Transverse colon (tissue), 4 donors: ENCODE results near the gene GABRR2. TPM values are rescaled to one million over a fixed set of nuclear protein-coding genes. Genes with fewer than 3 reads are reported as not detected.

Source experiments
- DNase-seq: peaks from one replicate; pipeline ENCODE4 v3.0.0-alpha.2; 2019
- H3K27ac ChIP-seq, 4 donors: fragments of 200-600 bp; sonication (generic); 2 replicates each; pipeline ENCODE4 v1.5.1; 2016 to 2018; ENCODE audit warnings: inconsistent platforms in 4 of 4
- H3K27me3 ChIP-seq: fragments of 200-600 bp; sonication (generic); 2 replicates; pipeline ENCODE4 v1.5.1; 2017; ENCODE audit warnings: inconsistent platforms
- H3K36me3 ChIP-seq, 4 donors: fragments of 200-600 bp; sonication (generic); 2 replicates each; pipeline ENCODE4 v1.5.1; 2017 to 2019; ENCODE audit warnings: inconsistent platforms in 4 of 4
- H3K4me1 ChIP-seq, 4 donors: fragments of 200-600 bp; sonication (generic); 2 replicates each; pipeline ENCODE4 v1.5.1; 2017 to 2020; ENCODE audit warnings: inconsistent platforms in 4 of 4
- H3K4me3 ChIP-seq, 4 donors: fragments of 200-600 bp; sonication (generic); 1 replicate in 1 of 4; 2 replicates in 3 of 4; pipeline versions ENCODE4 v1.5.1 to v1.6.1; 2017 to 2019; ENCODE audit warnings: inconsistent platforms in 4 of 4
- H3K9me3 ChIP-seq, 2 donors: fragments of 200-600 bp; sonication (generic); 2 replicates each; pipeline ENCODE4 v1.5.1; 2017 to 2019; ENCODE audit warnings: inconsistent platforms in 2 of 2
- EP300 ChIP-seq: sonication (generic); formaldehyde crosslinking; IDR thresholded peaks from one replicate; pipeline ENCODE4 v1.6.1; 2017; ENCODE audit warnings: antibody characterized with exemption, low read depth
- POLR2A ChIP-seq: fragments of 450-650 bp; IDR thresholded peaks from one replicate; pipeline ENCODE4 v1.6.1; 2016; ENCODE audit warnings: antibody characterized with exemption, mild to moderate bottlenecking, moderate library complexity
- POLR2AphosphoS5 ChIP-seq, 3 donors: sonication (generic); formaldehyde crosslinking; IDR thresholded peaks; one replicate each; pipeline ENCODE4 v1.6.1; 2016; ENCODE audit warnings: antibody characterized with exemption in 3 of 3
- WGBS, 2 donors: methylation state at CpG; one replicate each; pipeline ENCODE4 v1.1.5; 2018; ENCODE audit warnings: low coverage in 1 of 2; 5-methylcytosine and 5-hydroxymethylcytosine counted together
- in situ Hi-C, 4 donors: fragments of 200-750 bp; cut with MboI; loops; one replicate each; pipeline versions ENCODE4 v1.15.0 to v1.15.1; 2017; ENCODE audit warnings: low sequenced_read_pairs in 3 of 4, low pct_ligation_motif_present in 1 of 4, low pct_unique_long_range_greater_than_20kb in 1 of 4
- intact Hi-C: fragments of 100-400 bp; cut with DNase I; formaldehyde crosslinking; loops from one replicate; pipeline ENCODE4 v1.15.1; 2023; ENCODE audit warnings: low total_unique reads
- total RNA-seq, 4 donors: library from RNA; depleted of rRNA; stranded (reverse); fragments of >200 nt; gene quantifications; one replicate each; pipeline ENCODE4 v1.1.0, GENCODE V29; 2016
- TF ChIP-seq, protein P1 (sequence below), 5 experiments: fragments of 200-600 bp in 3 of 5; fragments of 450-650 bp in 2 of 5; sonication (generic) in 3 of 5; IDR thresholded peaks; 1 replicate in 2 of 5; 2 replicates in 3 of 5; pipeline ENCODE4 v1.5.1; 2016 to 2017; ENCODE audit warnings: antibody characterized with exemption in 5 of 5, inconsistent platforms in 3 of 5, mild to moderate bottlenecking in 2 of 5, moderate library complexity in 1 of 5

The GABRR2 gene
- total RNA-seq, 4 donors from 2014 or later = 1.1 to 4.3 (median 1.2) TPM; not detected in 1

DNA sequence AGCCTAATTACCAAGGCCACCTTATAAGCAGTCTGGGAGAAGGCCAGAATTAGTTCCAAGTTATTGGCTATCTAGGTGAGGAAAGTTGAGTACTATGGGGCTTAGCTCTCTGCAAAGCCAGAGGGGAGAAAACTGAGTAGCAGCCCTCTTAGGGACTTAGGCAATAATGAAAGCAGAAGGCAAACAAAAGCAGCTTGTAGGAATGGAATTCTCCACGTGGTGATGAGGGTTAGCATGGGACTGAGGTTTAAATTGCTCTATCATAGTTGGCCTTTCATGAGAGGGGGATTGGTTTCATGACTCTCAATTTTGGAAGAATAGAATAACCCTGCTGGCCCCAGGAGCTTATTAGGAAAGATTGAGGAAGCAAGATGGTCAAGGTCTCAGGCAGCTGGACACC, 44.5 kb upstream of the GABRR2 start:
- WGBS, 2 donors = 19 to 33% methylated on average over 1 of the region's 1 CpG
- in situ Hi-C loops (loop anchor here in 3 of 4 donors (10.0 to 25.0 kb wide), 3 partner anchors 247 to 372 kb away; partner anchors contain the start of genes PNRC1 (in 1 of the 3) and SRSF12 (in 1 of the 3)), intact Hi-C loops (no loop called here)
- Histone ChIP-seq H3K4me1 (no peaks in the 10 kb centered on the region), H3K9me3 (no peaks in the 10 kb centered on the region), H3K36me3 (no peaks in the 10 kb centered on the region), H3K27me3 (no peaks in the 10 kb centered on the region), H3K4me3 (no peak overlapping the region), H3K27ac (no peak overlapping the region)
- DNase-seq = no peak
- no peak for TF ChIP-seq POLR2A
- no peak for TF ChIP-seq POLR2AphosphoS5 (IDR thresholded peaks at IDR 0.05)
- TF ChIP-seq, protein P1, sequence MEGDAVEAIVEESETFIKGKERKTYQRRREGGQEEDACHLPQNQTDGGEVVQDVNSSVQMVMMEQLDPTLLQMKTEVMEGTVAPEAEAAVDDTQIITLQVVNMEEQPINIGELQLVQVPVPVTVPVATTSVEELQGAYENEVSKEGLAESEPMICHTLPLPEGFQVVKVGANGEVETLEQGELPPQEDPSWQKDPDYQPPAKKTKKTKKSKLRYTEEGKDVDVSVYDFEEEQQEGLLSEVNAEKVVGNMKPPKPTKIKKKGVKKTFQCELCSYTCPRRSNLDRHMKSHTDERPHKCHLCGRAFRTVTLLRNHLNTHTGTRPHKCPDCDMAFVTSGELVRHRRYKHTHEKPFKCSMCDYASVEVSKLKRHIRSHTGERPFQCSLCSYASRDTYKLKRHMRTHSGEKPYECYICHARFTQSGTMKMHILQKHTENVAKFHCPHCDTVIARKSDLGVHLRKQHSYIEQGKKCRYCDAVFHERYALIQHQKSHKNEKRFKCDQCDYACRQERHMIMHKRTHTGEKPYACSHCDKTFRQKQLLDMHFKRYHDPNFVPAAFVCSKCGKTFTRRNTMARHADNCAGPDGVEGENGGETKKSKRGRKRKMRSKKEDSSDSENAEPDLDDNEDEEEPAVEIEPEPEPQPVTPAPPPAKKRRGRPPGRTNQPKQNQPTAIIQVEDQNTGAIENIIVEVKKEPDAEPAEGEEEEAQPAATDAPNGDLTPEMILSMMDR (IDR thresholded peaks at IDR 0.05) = no peak
- TF ChIP-seq EP300 = no peak

DNA sequence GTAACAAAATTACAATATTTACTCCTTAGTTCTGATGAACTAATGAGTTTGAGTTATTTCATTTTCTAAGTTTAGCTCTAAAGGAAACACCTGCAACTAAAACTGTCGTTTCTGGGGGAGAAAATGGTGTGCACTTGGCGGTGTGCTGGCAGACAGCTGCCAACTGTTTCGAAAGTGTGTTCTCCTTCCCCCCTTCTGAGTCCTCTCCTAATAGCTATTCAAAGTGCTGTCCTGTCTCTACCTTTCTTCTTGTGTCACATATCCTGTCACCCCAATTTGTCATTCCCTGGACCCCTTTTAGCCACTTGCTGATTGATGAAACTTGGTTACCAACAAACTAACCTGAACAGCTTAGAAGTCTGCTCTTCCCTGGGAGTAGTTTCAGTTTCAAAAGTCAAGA, 42.3 kb upstream of the GABRR2 start:
- 45 to 54% methylated on average over 3 of the region's 3 CpGs for WGBS, 2 donors
- no peaks in the 10 kb centered on the region for H3K27me3 ChIP-seq
- intact Hi-C loops (no loop called here), in situ Hi-C loops (loop anchor here in 3 of 4 donors (10.0 to 25.0 kb wide), 3 partner anchors 245 to 370 kb away; partner anchors contain the start of genes PNRC1 (in 1 of the 3) and SRSF12 (in 1 of the 3))
- TF ChIP-seq POLR2AphosphoS5 (IDR thresholded peaks at IDR 0.05) (no peak), EP300 (no peak), POLR2A (no peak)
- TF ChIP-seq, protein P1 (IDR thresholded peaks at IDR 0.05) = no peak
- H3K36me3 ChIP-seq = no peaks in the 10 kb centered on the region
- H3K4me1 ChIP-seq = peaks cover 0 to 8% (median 0%) of the 10 kb centered on the region in 4 donors
- H3K27ac ChIP-seq = peak overlapping the region in 2 of 4 donors; percentile 10 to 36
- no peaks in the 10 kb centered on the region for H3K9me3 ChIP-seq
- DNase-seq = peak; percentile 40
- no peak overlapping the region for H3K4me3 ChIP-seq

GRCh38 chr6:89356642-89357170, 41.6 kb upstream of the GABRR2 start:
- TF ChIP-seq, protein P1 (IDR thresholded peaks at IDR 0.05) = no peak
- TF ChIP-seq EP300 = no peak
- no peak for TF ChIP-seq POLR2A
- TF ChIP-seq POLR2AphosphoS5 (IDR thresholded peaks at IDR 0.05) = no peak
- no peaks in the 10 kb centered on the region for H3K27me3 ChIP-seq
- peak overlapping the region in 2 of 4 donors; percentile 10 to 28 for H3K27ac ChIP-seq
- DNase-seq = no peak
- no peaks in the 10 kb centered on the region for H3K9me3 ChIP-seq
- intact Hi-C loops = no loop called here
- H3K36me3 ChIP-seq = no peaks in the 10 kb centered on the region
- in situ Hi-C loops = loop anchor here in 3 of 4 donors (10.0 to 25.0 kb wide), 3 partner anchors 244 to 369 kb away; partner anchors contain the start of genes PNRC1 (in 1 of the 3) and SRSF12 (in 1 of the 3)
- H3K4me3 ChIP-seq = no peak overlapping the region
- 46 to 47% methylated on average over 1 of the region's 1 CpG for WGBS, 2 donors
- peaks cover 0 to 8% (median 0%) of the 10 kb centered on the region in 4 donors for H3K4me1 ChIP-seq

DNA sequence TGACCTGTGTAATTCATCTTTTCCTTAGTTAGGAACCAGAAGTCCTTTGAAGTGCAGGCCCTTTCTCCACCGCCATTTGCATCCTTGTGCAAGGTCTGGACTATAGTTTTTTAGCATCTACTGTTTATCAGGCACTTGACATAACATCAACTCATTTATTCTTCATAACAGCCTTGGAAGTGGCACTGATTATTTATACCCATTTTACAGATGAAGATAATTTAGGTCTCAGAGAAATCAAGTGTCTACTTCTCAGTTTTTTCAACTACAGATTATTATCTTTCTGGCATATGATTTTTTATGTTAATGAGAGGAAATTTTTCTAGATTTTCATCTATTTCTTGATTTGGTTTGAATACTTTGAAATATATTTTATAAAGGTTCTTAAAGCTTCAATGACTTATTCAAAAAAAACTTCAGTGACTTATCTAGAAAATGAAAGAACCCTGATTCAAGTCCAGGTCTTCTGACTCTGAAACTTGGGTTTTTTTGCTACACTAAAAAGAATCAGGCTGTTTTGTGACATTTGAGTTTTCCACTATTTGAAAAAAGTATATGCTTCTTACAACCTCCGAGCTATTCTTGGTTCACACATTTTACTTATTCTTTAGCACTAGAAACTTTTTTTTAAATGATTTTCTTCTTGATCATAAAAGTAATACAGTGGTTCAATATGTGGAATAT, 40.6 kb upstream of the GABRR2 start:
- no peak for TF ChIP-seq EP300
- TF ChIP-seq POLR2AphosphoS5 (IDR thresholded peaks at IDR 0.05) = no peak
- TF ChIP-seq POLR2A = no peak
- TF ChIP-seq, protein P1 (IDR thresholded peaks at IDR 0.05) = no peak
- in situ Hi-C loops (loop anchor here in 3 of 4 donors (10.0 to 25.0 kb wide), 3 partner anchors 243 to 368 kb away; partner anchors contain the start of genes PNRC1 (in 1 of the 3) and SRSF12 (in 1 of the 3)), intact Hi-C loops (no loop called here)
- 82% methylated on average over 2 of the region's 2 CpGs for WGBS, 2 donors
- Histone ChIP-seq H3K27me3 (no peaks in the 10 kb centered on the region), H3K4me3 (no peak overlapping the region), H3K4me1 (peaks cover 4 to 18% (median 9%) of the 10 kb centered on the region in 4 donors), H3K27ac (peak overlapping the region in 1 of 4 donors; percentile 1), H3K36me3 (no peaks in the 10 kb centered on the region), H3K9me3 (no peaks in the 10 kb centered on the region)
- DNase-seq = no peak
